ENCODE results near the gene LRRTM1. TPM values are rescaled to one million over a fixed set of nuclear protein-coding genes. Genes with fewer than 3 reads are reported as not detected.

LRRTM1 gene
- polyA plus RNA-seq, 1 donor from 2014 or later: 0.61 TPM

DNA sequence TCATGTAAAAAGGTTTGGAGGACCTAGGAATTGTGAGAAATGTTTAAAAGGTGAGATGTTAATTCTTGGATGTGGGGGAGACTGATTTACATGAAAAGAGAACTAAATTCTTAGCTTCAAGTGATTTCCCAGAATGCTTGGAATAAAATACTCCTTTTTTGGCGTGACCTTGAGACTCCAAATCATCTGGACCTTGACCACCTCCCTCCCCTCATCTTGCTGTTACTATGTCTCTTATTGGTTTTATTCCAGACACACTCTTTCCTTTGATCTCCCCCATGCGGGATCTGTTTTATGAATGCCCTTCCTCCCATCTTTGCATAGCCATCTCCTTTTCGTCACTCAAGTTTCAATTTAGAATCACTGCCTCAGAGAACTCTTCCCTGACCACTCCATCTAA, 20.0 kb upstream of the LRRTM1 start:
- no peaks in the 10 kb centered on the region for H3K9me2 ChIP-seq (ENCODE audit: insufficient read depth, low read length)
- no peak overlapping the region for H2AFZ ChIP-seq (ENCODE audit: low read depth, low read length)
- H3K27me3 ChIP-seq (ENCODE audit: insufficient read depth, low read depth, low read length): no peaks in the 10 kb centered on the region
- H3K79me2 ChIP-seq (replicated peaks; ENCODE audit: insufficient read depth, low read length): no peaks in the 10 kb centered on the region
- no peaks in the 10 kb centered on the region for H4K20me1 ChIP-seq (ENCODE audit: insufficient read depth)
- H3K36me3 ChIP-seq (ENCODE audit: insufficient read depth, low read length): no peaks in the 10 kb centered on the region
- H3K9me3 ChIP-seq (ENCODE audit: low read length): no peaks in the 10 kb centered on the region
- H3F3A ChIP-seq (ENCODE audit: insufficient read depth, low read length, poor library complexity, severe bottlenecking): no peaks in the 10 kb centered on the region
- no peak overlapping the region for H3K4me2 ChIP-seq (ENCODE audit: low read length)
- H3K9ac ChIP-seq (ENCODE audit: low read length): no peak overlapping the region
- TF ChIP-seq, protein P1, sequence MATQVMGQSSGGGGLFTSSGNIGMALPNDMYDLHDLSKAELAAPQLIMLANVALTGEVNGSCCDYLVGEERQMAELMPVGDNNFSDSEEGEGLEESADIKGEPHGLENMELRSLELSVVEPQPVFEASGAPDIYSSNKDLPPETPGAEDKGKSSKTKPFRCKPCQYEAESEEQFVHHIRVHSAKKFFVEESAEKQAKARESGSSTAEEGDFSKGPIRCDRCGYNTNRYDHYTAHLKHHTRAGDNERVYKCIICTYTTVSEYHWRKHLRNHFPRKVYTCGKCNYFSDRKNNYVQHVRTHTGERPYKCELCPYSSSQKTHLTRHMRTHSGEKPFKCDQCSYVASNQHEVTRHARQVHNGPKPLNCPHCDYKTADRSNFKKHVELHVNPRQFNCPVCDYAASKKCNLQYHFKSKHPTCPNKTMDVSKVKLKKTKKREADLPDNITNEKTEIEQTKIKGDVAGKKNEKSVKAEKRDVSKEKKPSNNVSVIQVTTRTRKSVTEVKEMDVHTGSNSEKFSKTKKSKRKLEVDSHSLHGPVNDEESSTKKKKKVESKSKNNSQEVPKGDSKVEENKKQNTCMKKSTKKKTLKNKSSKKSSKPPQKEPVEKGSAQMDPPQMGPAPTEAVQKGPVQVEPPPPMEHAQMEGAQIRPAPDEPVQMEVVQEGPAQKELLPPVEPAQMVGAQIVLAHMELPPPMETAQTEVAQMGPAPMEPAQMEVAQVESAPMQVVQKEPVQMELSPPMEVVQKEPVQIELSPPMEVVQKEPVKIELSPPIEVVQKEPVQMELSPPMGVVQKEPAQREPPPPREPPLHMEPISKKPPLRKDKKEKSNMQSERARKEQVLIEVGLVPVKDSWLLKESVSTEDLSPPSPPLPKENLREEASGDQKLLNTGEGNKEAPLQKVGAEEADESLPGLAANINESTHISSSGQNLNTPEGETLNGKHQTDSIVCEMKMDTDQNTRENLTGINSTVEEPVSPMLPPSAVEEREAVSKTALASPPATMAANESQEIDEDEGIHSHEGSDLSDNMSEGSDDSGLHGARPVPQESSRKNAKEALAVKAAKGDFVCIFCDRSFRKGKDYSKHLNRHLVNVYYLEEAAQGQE (IDR thresholded peaks at IDR 0.05; ENCODE audit: borderline replicate concordance): no peak
- no peak for TF ChIP-seq TAF1 (IDR thresholded peaks at IDR 0.05; ENCODE audit: low read depth)
- no peak for TF ChIP-seq POLR2AphosphoS5 (IDR thresholded peaks at IDR 0.05)
- no peak for TF ChIP-seq EZH2 (IDR thresholded peaks at IDR 0.05; ENCODE audit: borderline replicate concordance, insufficient read depth, low read length, poor library complexity, severe bottlenecking)
- no peak for TF ChIP-seq EP300 (conservative IDR thresholded peaks at IDR 0.05; ENCODE audit: poor library complexity, severe bottlenecking)
- TF ChIP-seq RAD21 (conservative IDR thresholded peaks at IDR 0.05): no peak
- TF ChIP-seq, protein P2, sequence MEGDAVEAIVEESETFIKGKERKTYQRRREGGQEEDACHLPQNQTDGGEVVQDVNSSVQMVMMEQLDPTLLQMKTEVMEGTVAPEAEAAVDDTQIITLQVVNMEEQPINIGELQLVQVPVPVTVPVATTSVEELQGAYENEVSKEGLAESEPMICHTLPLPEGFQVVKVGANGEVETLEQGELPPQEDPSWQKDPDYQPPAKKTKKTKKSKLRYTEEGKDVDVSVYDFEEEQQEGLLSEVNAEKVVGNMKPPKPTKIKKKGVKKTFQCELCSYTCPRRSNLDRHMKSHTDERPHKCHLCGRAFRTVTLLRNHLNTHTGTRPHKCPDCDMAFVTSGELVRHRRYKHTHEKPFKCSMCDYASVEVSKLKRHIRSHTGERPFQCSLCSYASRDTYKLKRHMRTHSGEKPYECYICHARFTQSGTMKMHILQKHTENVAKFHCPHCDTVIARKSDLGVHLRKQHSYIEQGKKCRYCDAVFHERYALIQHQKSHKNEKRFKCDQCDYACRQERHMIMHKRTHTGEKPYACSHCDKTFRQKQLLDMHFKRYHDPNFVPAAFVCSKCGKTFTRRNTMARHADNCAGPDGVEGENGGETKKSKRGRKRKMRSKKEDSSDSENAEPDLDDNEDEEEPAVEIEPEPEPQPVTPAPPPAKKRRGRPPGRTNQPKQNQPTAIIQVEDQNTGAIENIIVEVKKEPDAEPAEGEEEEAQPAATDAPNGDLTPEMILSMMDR (IDR thresholded peaks at IDR 0.05; ENCODE audit: poor library complexity, severe bottlenecking): no peak
- no peak for TF ChIP-seq MXI1 (conservative IDR thresholded peaks at IDR 0.05; ENCODE audit: poor library complexity, severe bottlenecking)
- no peak for TF ChIP-seq SMC3 (conservative IDR thresholded peaks at IDR 0.05; ENCODE audit: poor library complexity)
- H3K4me3 ChIP-seq (ENCODE audit: low read length): no peak overlapping the region
- H3K27ac ChIP-seq (ENCODE audit: low read length): no peak overlapping the region

GRCh38 chr2:80323610-80324009, 19.1 kb upstream of the LRRTM1 start:
- Histone ChIP-seq H3K9ac (ENCODE audit: low read length) (no peak overlapping the region), H3K36me3 (ENCODE audit: insufficient read depth, low read length) (no peaks in the 10 kb centered on the region), H3K27me3 (ENCODE audit: insufficient read depth, low read depth, low read length) (no peaks in the 10 kb centered on the region), H3K4me3 (ENCODE audit: low read length) (no peak overlapping the region), H3F3A (ENCODE audit: insufficient read depth, low read length, poor library complexity, severe bottlenecking) (no peaks in the 10 kb centered on the region), H3K9me3 (ENCODE audit: low read length) (no peaks in the 10 kb centered on the region), H2AFZ (ENCODE audit: low read depth, low read length) (no peak overlapping the region), H3K27ac (ENCODE audit: low read length) (no peak overlapping the region), H3K79me2 (replicated peaks; ENCODE audit: insufficient read depth, low read length) (no peaks in the 10 kb centered on the region), H3K4me2 (ENCODE audit: low read length) (no peak overlapping the region), H4K20me1 (ENCODE audit: insufficient read depth) (no peaks in the 10 kb centered on the region), H3K9me2 (ENCODE audit: insufficient read depth, low read length) (no peaks in the 10 kb centered on the region)
- TF ChIP-seq EZH2 (IDR thresholded peaks at IDR 0.05; ENCODE audit: borderline replicate concordance, insufficient read depth, low read length, poor library complexity, severe bottlenecking) (no peak), EP300 (conservative IDR thresholded peaks at IDR 0.05; ENCODE audit: poor library complexity, severe bottlenecking) (no peak), SMC3 (conservative IDR thresholded peaks at IDR 0.05; ENCODE audit: poor library complexity) (no peak), POLR2AphosphoS5 (IDR thresholded peaks at IDR 0.05) (no peak), TAF1 (IDR thresholded peaks at IDR 0.05; ENCODE audit: low read depth) (no peak), MXI1 (conservative IDR thresholded peaks at IDR 0.05; ENCODE audit: poor library complexity, severe bottlenecking) (no peak), RAD21 (conservative IDR thresholded peaks at IDR 0.05) (no peak)
- TF ChIP-seq, protein P2 (IDR thresholded peaks at IDR 0.05; ENCODE audit: poor library complexity, severe bottlenecking): no peak
- TF ChIP-seq, protein P1 (IDR thresholded peaks at IDR 0.05; ENCODE audit: borderline replicate concordance): no peak
